GM23248 (cell line): Measurements from ENCODE around the gene EFCAB5.
"Not testable (repeated sequence)": the region's sequence is repeated elsewhere in the genome, so short reads cannot be mapped to it uniquely, and the experiment has no call there.

Experiments used
- EZH2 ChIP-seq: fragments of 200-600 bp; sonication (generic); IDR thresholded peaks from 2 replicates; pipeline ENCODE4 v1.6.1; 2018; ENCODE audit warnings: antibody characterized with exemption, mild to moderate bottlenecking; ENCODE audit not compliant: insufficient read depth, poor library complexity, severe bottlenecking
- EZH2phosphoT487 ChIP-seq: fragments of 200-600 bp; sonication (generic); IDR thresholded peaks from 2 replicates; pipeline ENCODE4 v1.6.1; 2018; ENCODE audit warnings: antibody characterized with exemption, moderate library complexity, mild to moderate bottlenecking, low read depth; ENCODE audit not compliant: insufficient read depth

GRCh38 chr17:29957488-29957887, 16.1 kb downstream of the EFCAB5 start:
- TF ChIP-seq EZH2, EZH2phosphoT487: not testable (repeated sequence)
